Neural progenitor cell (in vitro differentiated cells): ENCODE measurements around the gene RBMX. TPM values are rescaled to one million over a fixed set of nuclear protein-coding genes. Genes with fewer than 3 reads are reported as not detected.

Source experiments
- DNase-seq: peaks from one replicate; pipeline ENCODE4 v3.0.0-alpha.2; 2016; ENCODE audit warnings: low spot score
- H2AFZ ChIP-seq: fragments of 200-600 bp; sonication (generic); replicated peaks from 2 replicates; pipeline ENCODE4 v1.6.1; 2016; ENCODE audit warnings: antibody characterized with exemption
- H3F3A ChIP-seq: fragments of 200-600 bp; sonication (generic); 2 replicates; pipeline ENCODE4 v1.6.1; 2016; ENCODE audit warnings: antibody characterized with exemption, low read depth
- H3K27ac ChIP-seq: fragments of 200-600 bp; sonication (generic); 2 replicates; pipeline ENCODE4 v1.5.1; 2016; ENCODE audit warnings: mild to moderate bottlenecking
- H3K27me3 ChIP-seq: fragments of 200-600 bp; sonication (generic); 2 replicates; pipeline ENCODE4 v1.6.1; 2016; ENCODE audit warnings: mild to moderate bottlenecking, moderate library complexity
- H3K36me3 ChIP-seq: fragments of 200-600 bp; sonication (generic); 2 replicates; pipeline ENCODE4 v1.5.1; 2016
- H3K4me1 ChIP-seq: fragments of 200-600 bp; sonication (generic); 2 replicates; pipeline ENCODE4 v1.6.1; 2016; ENCODE audit warnings: mixed run types
- H3K4me2 ChIP-seq: fragments of 200-600 bp; sonication (generic); 2 replicates; pipeline ENCODE4 v1.6.1; 2016
- H3K4me3 ChIP-seq: fragments of 200-600 bp; sonication (generic); 2 replicates; pipeline ENCODE4 v1.5.1; 2016
- H3K79me2 ChIP-seq: fragments of 200-600 bp; sonication (generic); 2 replicates; pipeline ENCODE4 v1.6.1; 2016; ENCODE audit warnings: low read depth
- H3K9ac ChIP-seq: fragments of 200-600 bp; sonication (generic); 2 replicates; pipeline ENCODE4 v1.6.1; 2016
- H3K9me3 ChIP-seq: fragments of 200-600 bp; sonication (generic); 2 replicates; pipeline ENCODE4 v1.5.1; 2016; ENCODE audit warnings: low read depth
- H4K20me1 ChIP-seq: fragments of 200-600 bp; sonication (generic); 2 replicates; pipeline ENCODE4 v1.6.1; 2016; ENCODE audit warnings: low read depth
- H3K27ac Mint-ChIP-seq: 3 replicates; pipeline ENCODE4 v1.8.0; 2021; ENCODE audit warnings: mixed read lengths
- H3K27me3 Mint-ChIP-seq: 2 replicates; pipeline ENCODE4 v1.8.0; 2022; ENCODE audit warnings: low read depth, mild to moderate bottlenecking, inconsistent platforms, moderate library complexity, mixed read lengths; ENCODE audit not compliant: insufficient read depth
- H3K36me3 Mint-ChIP-seq: 3 replicates; pipeline ENCODE4 v1.8.0; 2021; ENCODE audit warnings: mixed read lengths
- H3K4me1 Mint-ChIP-seq: 3 replicates; pipeline ENCODE4 v1.8.0; 2021; ENCODE audit warnings: mixed read lengths
- H3K4me3 Mint-ChIP-seq: 3 replicates; pipeline ENCODE4 v1.8.0; 2021; ENCODE audit warnings: mild to moderate bottlenecking, moderate library complexity, mixed read lengths
- H3K9me3 Mint-ChIP-seq: 3 replicates; pipeline ENCODE4 v1.8.0; 2020; ENCODE audit warnings: mixed read lengths
- CTCF ChIP-seq: fragments of 200-600 bp; sonication (generic); IDR thresholded peaks from 2 replicates; pipeline ENCODE4 v1.5.1; 2017; ENCODE audit warnings: antibody characterized with exemption, mild to moderate bottlenecking
- EZH2 ChIP-seq: fragments of 200-600 bp; sonication (generic); IDR thresholded peaks from 2 replicates; pipeline ENCODE4 v1.6.1; 2017; ENCODE audit warnings: antibody characterized with exemption, mild to moderate bottlenecking, moderate library complexity
- EZH2phosphoT487 ChIP-seq: fragments of 200-600 bp; sonication (generic); IDR thresholded peaks from 2 replicates; pipeline ENCODE4 v1.6.1; 2017; ENCODE audit warnings: antibody characterized with exemption
- total RNA-seq: library from RNA; depleted of rRNA; stranded (reverse); fragments of >200 nt; gene quantifications from 2 replicates; pipeline ENCODE4 v1.2.3, GENCODE V29; 2015; ENCODE audit warnings: low replicate concordance

RBMX gene
- total RNA-seq, 1 donor from 2014 or later = 1,287 TPM

GRCh38 chrX:136863826-136864225 lies 16.7 kb downstream of the RBMX start:
- peaks cover 43% of the 10 kb centered on the region for H3F3A ChIP-seq
- TF ChIP-seq EZH2phosphoT487 (no peak), CTCF (no peak), EZH2 (no peak)
- peaks cover 60% of the 10 kb centered on the region for H4K20me1 ChIP-seq
- Mint-ChIP-seq H3K9me3 (peaks cover 7% of the 10 kb centered on the region), H3K27ac (no peak overlapping the region), H3K4me3 (no peak overlapping the region), H3K36me3 (peaks cover 16% of the 10 kb centered on the region), H3K4me1 (no peaks in the 10 kb centered on the region), H3K27me3 (peaks cover 8% of the 10 kb centered on the region)
- no peak overlapping the region for H3K4me3 ChIP-seq
- peaks cover 29% of the 10 kb centered on the region for H3K79me2 ChIP-seq
- H3K27me3 ChIP-seq = no peaks in the 10 kb centered on the region
- no peaks in the 10 kb centered on the region for H3K9me3 ChIP-seq
- H3K9ac ChIP-seq = no peak overlapping the region
- no peaks in the 10 kb centered on the region for H3K4me1 ChIP-seq
- H2AFZ ChIP-seq = no peak overlapping the region
- H3K36me3 ChIP-seq = peaks cover 10% of the 10 kb centered on the region
- no peak overlapping the region for H3K4me2 ChIP-seq
- no peak overlapping the region for H3K27ac ChIP-seq
- DNase-seq = no peak

GRCh38 chrX:136862546-136862945 lies 18.0 kb downstream of the RBMX start:
- H3K4me3 Mint-ChIP-seq = no peak overlapping the region
- no peak overlapping the region for H3K4me2 ChIP-seq
- H3F3A ChIP-seq = peaks cover 31% of the 10 kb centered on the region
- no peaks in the 10 kb centered on the region for H3K9me3 ChIP-seq
- TF ChIP-seq EZH2 = no peak
- no peak for TF ChIP-seq CTCF
- no peak for TF ChIP-seq EZH2phosphoT487
- H3K9me3 Mint-ChIP-seq = peaks cover 9% of the 10 kb centered on the region
- peaks cover 4% of the 10 kb centered on the region for H3K36me3 ChIP-seq
- H3K27me3 ChIP-seq = no peaks in the 10 kb centered on the region
- peaks cover 24% of the 10 kb centered on the region for H3K36me3 Mint-ChIP-seq
- H4K20me1 ChIP-seq = peaks cover 47% of the 10 kb centered on the region
- no peak overlapping the region for H3K4me3 ChIP-seq
- no peak overlapping the region for H3K9ac ChIP-seq
- H3K27ac ChIP-seq = no peak overlapping the region
- DNase-seq = no peak
- no peak overlapping the region for H3K27ac Mint-ChIP-seq
- H3K4me1 ChIP-seq = no peaks in the 10 kb centered on the region
- no peaks in the 10 kb centered on the region for H3K4me1 Mint-ChIP-seq
- peaks cover 9% of the 10 kb centered on the region for H3K27me3 Mint-ChIP-seq
- H2AFZ ChIP-seq = no peak overlapping the region
- H3K79me2 ChIP-seq = peaks cover 17% of the 10 kb centered on the region

GRCh38 chrX:136861877-136862276 lies 18.6 kb downstream of the RBMX start:
- peaks cover 10% of the 10 kb centered on the region for H3K79me2 ChIP-seq
- no peak overlapping the region for H3K4me2 ChIP-seq
- no peak overlapping the region for H3K9ac ChIP-seq
- Mint-ChIP-seq H3K36me3 (peaks cover 24% of the 10 kb centered on the region), H3K4me3 (no peak overlapping the region), H3K4me1 (no peaks in the 10 kb centered on the region), H3K27me3 (peaks cover 9% of the 10 kb centered on the region), H3K27ac (no peak overlapping the region), H3K9me3 (peaks cover 9% of the 10 kb centered on the region)
- H3K27me3 ChIP-seq = no peaks in the 10 kb centered on the region
- H3K9me3 ChIP-seq = no peaks in the 10 kb centered on the region
- H3K4me1 ChIP-seq = no peaks in the 10 kb centered on the region
- H2AFZ ChIP-seq = no peak overlapping the region
- no peak for DNase-seq
- H3K4me3 ChIP-seq = no peak overlapping the region
- no peaks in the 10 kb centered on the region for H3K36me3 ChIP-seq
- no peak overlapping the region for H3K27ac ChIP-seq
- peaks cover 41% of the 10 kb centered on the region for H4K20me1 ChIP-seq
- TF ChIP-seq EZH2 (no peak), EZH2phosphoT487 (no peak), CTCF (no peak)
- peaks cover 25% of the 10 kb centered on the region for H3F3A ChIP-seq
